Measurements from ENCODE around the gene TOMM40. TPM values are rescaled to one million over a fixed set of nuclear protein-coding genes. Genes with fewer than 3 reads are reported as not detected.
A peak's percentile ranks its signal among the peaks of the same experiment; 100 is the strongest.
"Not testable (repeated sequence)": the region's sequence is repeated elsewhere in the genome, so short reads cannot be mapped to it uniquely, and the experiment has no call there.

The TOMM40 gene
- total RNA-seq, 2 donors from 2014 or later: 19.7 to 34.3 TPM

GRCh38 chr19:44924243-44924725 lies 33.2 kb downstream of the TOMM40 start:
- no peak for TF ChIP-seq CTCF (IDR thresholded peaks at IDR 0.05)
- no peak overlapping the region for H3K27ac ChIP-seq
- 63 to 70% methylated on average over 5 to 8 of the region's 8 CpGs for WGBS, 2 donors
- no peaks in the 10 kb centered on the region for H3K36me3 ChIP-seq (replicated peaks in 1 of 2; ENCODE audit: insufficient read depth in 1 of 2, low read depth in 2 of 2)
- ATAC-seq (no peak), DNase-seq (no peak)
- H3K9me3 ChIP-seq: no peaks in the 10 kb centered on the region
- intact Hi-C loops (cut with DNase I): no loop called here
- peaks cover 10% of the 10 kb centered on the region for H3K4me1 ChIP-seq
- H3K4me3 ChIP-seq: no peak overlapping the region
- no peaks in the 10 kb centered on the region for H3K27me3 ChIP-seq

GRCh38 chr19:44925114-44925891 lies 34.2 kb downstream of the TOMM40 start:
- intact Hi-C loops (cut with DNase I): no loop called here
- Histone ChIP-seq H3K4me3 (no peak overlapping the region), H3K9me3 (no peaks in the 10 kb centered on the region), H3K27ac (no peak overlapping the region), H3K4me1 (peaks cover 13% of the 10 kb centered on the region), H3K27me3 (no peaks in the 10 kb centered on the region), H3K36me3 (replicated peaks in 1 of 2; ENCODE audit: insufficient read depth in 1 of 2, low read depth in 2 of 2) (no peaks in the 10 kb centered on the region)
- TF ChIP-seq CTCF (IDR thresholded peaks at IDR 0.05) (no peak), POLR2A (IDR thresholded peaks at IDR 0.05) (no peak)
- ATAC-seq: no peak
- peak in 3 of 4 donors; percentile 47 to 83 (median 47) for DNase-seq
- 51 to 58% methylated on average over 8 of the region's 8 CpGs for WGBS, 2 donors

- peak; percentile 40 for ATAC-seq
Observed at GRCh38 chr19:44926245-44927077, 35.4 kb downstream of the TOMM40 start.

GRCh38 chr19:44927746-44928145 lies 36.7 kb downstream of the TOMM40 start:
- Histone ChIP-seq H3K36me3 (replicated peaks in 1 of 2; ENCODE audit: insufficient read depth in 1 of 2, low read depth in 2 of 2) (no peaks in the 10 kb centered on the region), H3K4me3 (no peak overlapping the region), H3K27ac (no peak overlapping the region), H3K27me3 (no peaks in the 10 kb centered on the region), H3K9me3 (no peaks in the 10 kb centered on the region), H3K4me1 (peaks cover 13% of the 10 kb centered on the region)
- intact Hi-C loops (cut with DNase I): no loop called here
- no peak for ATAC-seq
- WGBS, 2 donors: 36 to 48% methylated on average over 5 of the region's 5 CpGs
- no peak for DNase-seq
- no peak for TF ChIP-seq CTCF (IDR thresholded peaks at IDR 0.05)
- TF ChIP-seq POLR2A (IDR thresholded peaks at IDR 0.05): no peak

More at GRCh38 chr19:44926245-44927077, 35.4 kb downstream of the TOMM40 start:
- intact Hi-C loops (cut with DNase I); H3K36me3 ChIP-seq (replicated peaks in 1 of 2; ENCODE audit: insufficient read depth in 1 of 2, low read depth in 2 of 2); H3K27me3 ChIP-seq; H3K27ac ChIP-seq; H3K9me3 ChIP-seq; DNase-seq; H3K4me3 ChIP-seq: not testable (repeated sequence)
- peaks cover 13% of the 10 kb centered on the region for H3K4me1 ChIP-seq
- 36 to 57% methylated on average over 13 to 18 of the region's 19 CpGs for WGBS, 2 donors

GRCh38 chr19:44930088-44930487 lies 39.0 kb downstream of the TOMM40 start:
- no peaks in the 10 kb centered on the region for H3K9me3 ChIP-seq
- no peak overlapping the region for H3K27ac ChIP-seq
- ATAC-seq (no peak), DNase-seq (no peak)
- H3K4me3 ChIP-seq: no peak overlapping the region
- intact Hi-C loops (cut with DNase I): no loop called here
- WGBS, 2 donors: 36 to 44% methylated on average over 7 of the region's 7 CpGs
- H3K36me3 ChIP-seq (replicated peaks in 1 of 2; ENCODE audit: insufficient read depth in 1 of 2, low read depth in 2 of 2): no peaks in the 10 kb centered on the region
- no peaks in the 10 kb centered on the region for H3K27me3 ChIP-seq
- TF ChIP-seq POLR2A (IDR thresholded peaks at IDR 0.05) (no peak), CTCF (IDR thresholded peaks at IDR 0.05) (no peak)
- H3K4me1 ChIP-seq: peaks cover 15% of the 10 kb centered on the region

All from body of pancreas (tissue), 4 donors.